Measurements from ENCODE around the gene CWC15.
A peak's percentile ranks its signal among the peaks of the same experiment; 100 is the strongest.
"Not testable (repeated sequence)": the region's sequence is repeated elsewhere in the genome, so short reads cannot be mapped to it uniquely, and the experiment has no call there.

The CWC15 gene

GRCh38 chr11:94973099-94973968 lies at the start of gene CWC15, which contains the start of gene KDM4D:
Gene CWC15 (minus strand): TSS chr11:94973556. CDS start chr11:94972185, 1,371 bp downstream.
Gene KDM4D (plus strand): TSS chr11:94973709. CDS start chr11:94997373, 23,664 bp downstream.
- no peaks in the 10 kb centered on the region for H3K4me1 ChIP-seq (ENCODE audit: control insufficient read depth, insufficient read depth, low read length)
- no peaks in the 10 kb centered on the region for H3K9me3 ChIP-seq (ENCODE audit: control insufficient read depth, insufficient read depth, low read length)
- no CpG with 5 or more reads among the region's 66 CpGs for WGBS (ENCODE audit: insufficient coverage, insufficient read length)
- no peaks in the 10 kb centered on the region for H3K27me3 ChIP-seq (ENCODE audit: control insufficient read depth, insufficient read depth, low read length)
- H3K4me3 ChIP-seq (ENCODE audit: low read length): peak within 1 kb of the TSS; percentile 92
- peaks cover 3% of the 10 kb centered on the region; the same call in 1 of the 2 replicates for H3K36me3 ChIP-seq (ENCODE audit: control insufficient read depth, insufficient read depth, low read length)
- peak; percentile 87 for DNase-seq (ENCODE audit: low read depth, low spot score)
- H3K27ac ChIP-seq (ENCODE audit: low read length): no peak within 1 kb of the TSS

GRCh38 chr11:95021468-95021867 lies 48.1 kb upstream of the CWC15 start:
- not testable (repeated sequence) for H3K27me3 ChIP-seq (ENCODE audit: control insufficient read depth, insufficient read depth, low read length); DNase-seq (ENCODE audit: low read depth, low spot score); H3K27ac ChIP-seq (ENCODE audit: low read length); H3K9me3 ChIP-seq (ENCODE audit: control insufficient read depth, insufficient read depth, low read length); H3K4me1 ChIP-seq (ENCODE audit: control insufficient read depth, insufficient read depth, low read length); H3K4me3 ChIP-seq (ENCODE audit: low read length); H3K36me3 ChIP-seq (ENCODE audit: control insufficient read depth, insufficient read depth, low read length)
- WGBS (ENCODE audit: insufficient coverage, insufficient read length): 100% methylated on average over 1 of the region's 5 CpGs

- no peaks in the 10 kb centered on the region for H3K9me3 ChIP-seq (ENCODE audit: control insufficient read depth, insufficient read depth, low read length)
- no peak overlapping the region for H3K27ac ChIP-seq (ENCODE audit: low read length)
- H3K27me3 ChIP-seq (ENCODE audit: control insufficient read depth, insufficient read depth, low read length): no peaks in the 10 kb centered on the region
- WGBS (ENCODE audit: insufficient coverage, insufficient read length): no CpG with 5 or more reads among the region's 2 CpGs
- H3K4me1 ChIP-seq (ENCODE audit: control insufficient read depth, insufficient read depth, low read length): no peaks in the 10 kb centered on the region
- no peaks in the 10 kb centered on the region for H3K36me3 ChIP-seq (ENCODE audit: control insufficient read depth, insufficient read depth, low read length)
- no peak overlapping the region for H3K4me3 ChIP-seq (ENCODE audit: low read length)
- no peak for DNase-seq (ENCODE audit: low read depth, low spot score)
Observed at GRCh38 chr11:95016139-95016538, 42.8 kb upstream of the CWC15 start.

- H3K9me3 ChIP-seq (ENCODE audit: control insufficient read depth, insufficient read depth, low read length): no peaks in the 10 kb centered on the region
- no CpG with 5 or more reads among the region's 12 CpGs for WGBS (ENCODE audit: insufficient coverage, insufficient read length)
Observed at GRCh38 chr11:95014184-95014821, 40.9 kb upstream of the CWC15 start.

GRCh38 chr11:95011376-95011775 lies 38.0 kb upstream of the CWC15 start:
- Histone ChIP-seq H3K9me3 (ENCODE audit: control insufficient read depth, insufficient read depth, low read length) (no peaks in the 10 kb centered on the region), H3K27me3 (ENCODE audit: control insufficient read depth, insufficient read depth, low read length) (no peaks in the 10 kb centered on the region), H3K27ac (ENCODE audit: low read length) (no peak overlapping the region), H3K36me3 (ENCODE audit: control insufficient read depth, insufficient read depth, low read length) (no peaks in the 10 kb centered on the region), H3K4me1 (ENCODE audit: control insufficient read depth, insufficient read depth, low read length) (no peaks in the 10 kb centered on the region), H3K4me3 (ENCODE audit: low read length) (no peak overlapping the region)
- no peak for DNase-seq (ENCODE audit: low read depth, low spot score)

More at GRCh38 chr11:95014184-95014821, 40.9 kb upstream of the CWC15 start:
- H3K4me1 ChIP-seq (ENCODE audit: control insufficient read depth, insufficient read depth, low read length): no peaks in the 10 kb centered on the region
- no peak overlapping the region for H3K27ac ChIP-seq (ENCODE audit: low read length)
- no peak overlapping the region for H3K4me3 ChIP-seq (ENCODE audit: low read length)
- H3K27me3 ChIP-seq (ENCODE audit: control insufficient read depth, insufficient read depth, low read length): no peaks in the 10 kb centered on the region
- H3K36me3 ChIP-seq (ENCODE audit: control insufficient read depth, insufficient read depth, low read length): no peaks in the 10 kb centered on the region
- DNase-seq (ENCODE audit: low read depth, low spot score): no peak

GRCh38 chr11:95005642-95006041 lies 32.3 kb upstream of the CWC15 start:
- DNase-seq (ENCODE audit: low read depth, low spot score): no peak
- H3K4me3 ChIP-seq (ENCODE audit: low read length): no peak overlapping the region
- no peaks in the 10 kb centered on the region for H3K4me1 ChIP-seq (ENCODE audit: control insufficient read depth, insufficient read depth, low read length)
- H3K9me3 ChIP-seq (ENCODE audit: control insufficient read depth, insufficient read depth, low read length): no peaks in the 10 kb centered on the region
- no peaks in the 10 kb centered on the region for H3K27me3 ChIP-seq (ENCODE audit: control insufficient read depth, insufficient read depth, low read length)
- WGBS (ENCODE audit: insufficient coverage, insufficient read length): no CpG with 5 or more reads among the region's 1 CpG
- no peaks in the 10 kb centered on the region for H3K36me3 ChIP-seq (ENCODE audit: control insufficient read depth, insufficient read depth, low read length)
- no peak overlapping the region for H3K27ac ChIP-seq (ENCODE audit: low read length)

- no peak for DNase-seq (ENCODE audit: low read depth, low spot score)
- H3K36me3 ChIP-seq (ENCODE audit: control insufficient read depth, insufficient read depth, low read length): no peaks in the 10 kb centered on the region
- H3K27me3 ChIP-seq (ENCODE audit: control insufficient read depth, insufficient read depth, low read length): no peaks in the 10 kb centered on the region
- H3K9me3 ChIP-seq (ENCODE audit: control insufficient read depth, insufficient read depth, low read length): no peaks in the 10 kb centered on the region
- H3K27ac ChIP-seq (ENCODE audit: low read length): no peak overlapping the region
- H3K4me1 ChIP-seq (ENCODE audit: control insufficient read depth, insufficient read depth, low read length): no peaks in the 10 kb centered on the region
- no peak overlapping the region for H3K4me3 ChIP-seq (ENCODE audit: low read length)
Observed at GRCh38 chr11:95003716-95004115, 30.4 kb upstream of the CWC15 start.

GRCh38 chr11:94998285-94998684 lies 24.9 kb upstream of the CWC15 start:
- H3K9me3 ChIP-seq (ENCODE audit: control insufficient read depth, insufficient read depth, low read length): no peaks in the 10 kb centered on the region
- no CpG with 5 or more reads among the region's 13 CpGs for WGBS (ENCODE audit: insufficient coverage, insufficient read length)
- H3K27ac ChIP-seq (ENCODE audit: low read length): no peak overlapping the region
- H3K27me3 ChIP-seq (ENCODE audit: control insufficient read depth, insufficient read depth, low read length): no peaks in the 10 kb centered on the region
- no peak for DNase-seq (ENCODE audit: low read depth, low spot score)
- H3K36me3 ChIP-seq (ENCODE audit: control insufficient read depth, insufficient read depth, low read length): no peaks in the 10 kb centered on the region
- H3K4me1 ChIP-seq (ENCODE audit: control insufficient read depth, insufficient read depth, low read length): no peaks in the 10 kb centered on the region
- no peak overlapping the region for H3K4me3 ChIP-seq (ENCODE audit: low read length)

- Histone ChIP-seq H3K4me3 (ENCODE audit: low read length) (no peak overlapping the region), H3K9me3 (ENCODE audit: control insufficient read depth, insufficient read depth, low read length) (no peaks in the 10 kb centered on the region), H3K27ac (ENCODE audit: low read length) (no peak overlapping the region), H3K36me3 (ENCODE audit: control insufficient read depth, insufficient read depth, low read length) (no peaks in the 10 kb centered on the region), H3K4me1 (ENCODE audit: control insufficient read depth, insufficient read depth, low read length) (no peaks in the 10 kb centered on the region), H3K27me3 (ENCODE audit: control insufficient read depth, insufficient read depth, low read length) (no peaks in the 10 kb centered on the region)
- WGBS (ENCODE audit: insufficient coverage, insufficient read length): no CpG with 5 or more reads among the region's 6 CpGs
- DNase-seq (ENCODE audit: low read depth, low spot score): no peak
Observed at GRCh38 chr11:94997437-94997836, 24.1 kb upstream of the CWC15 start.

- Histone ChIP-seq H3K36me3 (ENCODE audit: control insufficient read depth, insufficient read depth, low read length) (no peaks in the 10 kb centered on the region), H3K4me1 (ENCODE audit: control insufficient read depth, insufficient read depth, low read length) (no peaks in the 10 kb centered on the region), H3K9me3 (ENCODE audit: control insufficient read depth, insufficient read depth, low read length) (no peaks in the 10 kb centered on the region), H3K4me3 (ENCODE audit: low read length) (no peak overlapping the region), H3K27me3 (ENCODE audit: control insufficient read depth, insufficient read depth, low read length) (no peaks in the 10 kb centered on the region), H3K27ac (ENCODE audit: low read length) (no peak overlapping the region)
- no peak for DNase-seq (ENCODE audit: low read depth, low spot score)
- WGBS (ENCODE audit: insufficient coverage, insufficient read length): no CpG with 5 or more reads among the region's 2 CpGs
Observed at GRCh38 chr11:94993400-94993943, 20.1 kb upstream of the CWC15 start.
